Small intestine (tissue), 7 donors: ENCODE measurements around the gene DNAL1. TPM values are rescaled to one million over a fixed set of nuclear protein-coding genes. Genes with fewer than 3 reads are reported as not detected.
A peak's percentile ranks its signal among the peaks of the same experiment; 100 is the strongest.

Source experiments
- DNase-seq, 2 donors: peaks; one replicate each; pipeline versions ENCODE4 v3.0.0 to v3.0.0-alpha.2; 2013
- FAIRE-seq: peaks from 2 replicates; lab custom pipeline; 2012; peaks lifted over from hg19 to GRCh38; lab: Jason Lieb, UNC
- H3K27ac ChIP-seq, 3 donors: one replicate each; pipeline ENCODE4 v1.5.1; 2013; ENCODE audit warnings: low read length in 2 of 3, mild to moderate bottlenecking in 2 of 3, control low read depth in 1 of 3, inconsistent platforms in 1 of 3, low read depth in 1 of 3, moderate library complexity in 1 of 3
- H3K27me3 ChIP-seq, 3 donors: one replicate each; pipeline ENCODE4 v1.6.1; 2013; ENCODE audit warnings: low read length in 3 of 3, inconsistent platforms in 1 of 3; ENCODE audit not compliant: control insufficient read depth in 3 of 3, insufficient read depth in 3 of 3
- H3K36me3 ChIP-seq, 3 donors: one replicate each; pipeline ENCODE4 v1.6.1; 2013; ENCODE audit warnings: low read length in 3 of 3, inconsistent platforms in 1 of 3, low read depth in 1 of 3, mild to moderate bottlenecking in 1 of 3, moderate library complexity in 1 of 3; ENCODE audit not compliant: control insufficient read depth in 3 of 3, insufficient read depth in 2 of 3
- H3K4me1 ChIP-seq, 3 donors: one replicate each; pipeline ENCODE4 v1.6.1; 2013; ENCODE audit warnings: low read length in 2 of 3, inconsistent platforms in 1 of 3, low read depth in 1 of 3, mild to moderate bottlenecking in 1 of 3, moderate library complexity in 1 of 3; ENCODE audit not compliant: control insufficient read depth in 3 of 3, insufficient read depth in 2 of 3
- H3K4me3 ChIP-seq, 3 donors: one replicate each; pipeline ENCODE4 v1.5.1; 2013; ENCODE audit warnings: low read length in 3 of 3, control low read depth in 1 of 3, inconsistent platforms in 1 of 3, low read depth in 1 of 3, mild to moderate bottlenecking in 1 of 3, moderate library complexity in 1 of 3
- H3K9me3 ChIP-seq, 2 donors: one replicate each; pipeline ENCODE4 v1.6.1; 2013; ENCODE audit warnings: low read depth in 1 of 2, low read length in 1 of 2; ENCODE audit not compliant: control insufficient read depth in 2 of 2, insufficient read depth in 1 of 2
- WGBS, 3 donors: extraction: QIAGEN DNeasy Blood & Tissue Kit; methylation state at CpG; one replicate each; pipeline ENCODE4 v1.1.7; 2013; 5-methylcytosine and 5-hydroxymethylcytosine counted together
- polyA plus RNA-seq, 4 donors: library from polyadenylated mRNA; stranded (reverse) in 3 of 4; unstranded in 1 of 4; fragments of 200-250 nt in 3 of 4; fragments of 120-200 nt in 1 of 4; gene quantifications; one replicate each; pipeline versions ENCODE4 v1.2.1 to v1.2.3, GENCODE V29; 2013
- donor health status: healthy with polysubstance abuse.
- donor health status: control.
- donor health status: control.
- donor health status: Bipolar disorder and iron deficiency.
- donor health status: healthy.

The DNAL1 gene
- polyA plus RNA-seq, 4 donors: 0.54 to 5.4 (median 3.0) TPM

DNA sequence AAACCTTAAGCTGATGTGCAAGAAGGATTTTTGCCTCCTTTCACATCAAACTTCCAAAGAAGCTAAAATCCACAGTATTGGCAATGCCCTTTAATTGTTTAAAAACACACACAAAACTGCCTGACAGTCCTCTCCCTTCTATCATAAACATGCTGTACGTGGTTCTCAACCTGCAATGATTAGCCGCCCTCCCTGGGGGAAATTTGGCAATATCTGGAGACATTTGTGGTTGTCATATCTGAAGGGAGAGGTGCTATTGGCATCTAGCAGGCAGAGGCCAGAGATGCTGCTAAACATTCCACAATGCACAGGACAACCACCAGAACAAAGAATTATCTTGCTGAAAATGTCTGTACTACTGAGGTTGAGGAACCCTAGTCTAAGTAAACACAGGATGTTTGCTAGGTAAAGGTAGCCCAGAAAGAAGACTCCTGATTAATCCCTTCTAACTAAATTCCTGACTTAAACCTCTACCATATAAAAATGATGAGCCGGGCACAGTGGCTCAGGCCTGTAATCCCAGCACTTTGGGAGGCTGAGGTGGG is 31.3 kb upstream of the DNAL1 start:
- DNase-seq (no peak), FAIRE-seq (no peak)
- no peaks in the 10 kb centered on the region for H3K27me3 ChIP-seq
- no peak overlapping the region for H3K27ac ChIP-seq
- 77 to 80% (median 77%) methylated on average over 3 of the region's 3 CpGs for WGBS, 3 donors
- peaks cover 0 to 9% of the 10 kb centered on the region in 2 donors for H3K9me3 ChIP-seq
- no peak overlapping the region for H3K4me3 ChIP-seq
- no peaks in the 10 kb centered on the region for H3K4me1 ChIP-seq
- no peaks in the 10 kb centered on the region for H3K36me3 ChIP-seq

DNA sequence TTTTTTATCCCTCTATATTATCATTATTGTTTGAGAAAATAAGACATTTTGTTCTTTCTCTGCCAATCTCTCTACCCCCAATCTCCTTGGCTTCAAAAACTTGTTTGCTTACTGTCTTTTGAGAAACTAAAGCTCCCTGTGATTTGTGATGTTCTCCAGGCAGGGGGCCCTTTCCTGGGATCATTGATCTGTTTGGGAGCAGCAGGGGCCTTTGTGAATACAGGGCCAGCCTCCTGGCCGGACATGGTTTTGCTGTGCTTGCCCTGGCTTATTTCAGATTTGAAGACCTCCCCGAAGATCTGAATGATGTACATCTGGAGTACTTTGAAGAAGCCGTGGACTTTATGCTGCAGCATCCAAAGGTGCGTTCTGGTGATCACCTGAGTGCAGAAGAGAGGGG is 28.0 kb upstream of the DNAL1 start:
- DNase-seq (no peak), FAIRE-seq (no peak)
- H3K9me3 ChIP-seq: no peaks in the 10 kb centered on the region
- H3K4me1 ChIP-seq: no peaks in the 10 kb centered on the region
- no peak overlapping the region for H3K27ac ChIP-seq
- H3K27me3 ChIP-seq: no peaks in the 10 kb centered on the region
- H3K4me3 ChIP-seq: no peak overlapping the region
- no peaks in the 10 kb centered on the region for H3K36me3 ChIP-seq
- 72 to 80% (median 79%) methylated on average over 4 of the region's 4 CpGs for WGBS, 3 donors

DNA sequence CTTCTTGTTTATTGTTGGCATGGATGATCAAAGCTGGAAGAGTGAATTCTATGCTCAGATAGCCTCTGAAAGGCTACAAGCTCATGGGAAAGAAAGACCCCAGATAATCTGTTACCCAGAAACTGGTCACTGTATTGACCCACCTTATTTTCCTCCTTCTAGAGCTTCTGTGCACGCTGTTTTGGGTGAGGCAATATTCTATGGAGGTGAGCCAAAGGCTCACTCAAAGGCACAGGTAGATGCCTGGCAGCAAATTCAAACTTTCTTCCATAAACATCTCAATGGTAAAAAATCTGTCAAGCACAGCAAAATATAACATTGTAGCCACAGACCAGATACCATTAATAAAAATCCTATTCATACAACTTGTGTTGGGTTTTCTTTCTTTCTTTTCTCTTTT is 25.3 kb upstream of the DNAL1 start:
- Histone ChIP-seq H3K27me3 (no peaks in the 10 kb centered on the region), H3K9me3 (no peaks in the 10 kb centered on the region), H3K36me3 (no peaks in the 10 kb centered on the region), H3K27ac (no peak overlapping the region), H3K4me3 (no peak overlapping the region), H3K4me1 (no peaks in the 10 kb centered on the region)
- FAIRE-seq (no peak), DNase-seq (no peak)
- 33 to 93% (median 43%) methylated on average over 1 of the region's 1 CpG for WGBS, 3 donors

DNA sequence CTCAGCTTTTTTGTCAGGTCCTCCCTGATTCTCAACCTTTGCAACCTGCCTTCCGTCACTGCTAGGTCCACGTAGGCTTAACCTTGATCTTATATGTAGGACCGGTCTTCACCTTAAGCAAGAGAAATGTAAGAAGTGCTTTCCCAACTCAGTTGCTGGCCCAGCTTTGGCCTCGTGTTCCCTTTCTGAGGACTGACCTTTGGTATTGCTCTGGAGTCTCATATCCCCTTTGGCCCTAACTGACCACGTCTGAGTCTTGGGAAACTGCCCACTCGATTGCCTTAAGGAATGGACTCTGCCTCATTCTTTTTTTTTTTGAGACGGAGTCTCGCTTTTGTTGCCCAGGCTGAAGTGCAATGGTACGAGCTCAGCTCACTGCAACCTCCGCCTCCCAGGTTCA is 24.5 kb upstream of the DNAL1 start:
- no peak overlapping the region for H3K27ac ChIP-seq
- DNase-seq (peak in 1 of 2 donors; percentile 44), FAIRE-seq (no peak)
- no peaks in the 10 kb centered on the region for H3K36me3 ChIP-seq
- no peak overlapping the region for H3K4me3 ChIP-seq
- 70 to 82% (median 81%) methylated on average over 10 of the region's 10 CpGs for WGBS, 3 donors
- no peaks in the 10 kb centered on the region for H3K9me3 ChIP-seq
- H3K27me3 ChIP-seq: no peaks in the 10 kb centered on the region
- no peaks in the 10 kb centered on the region for H3K4me1 ChIP-seq

DNA sequence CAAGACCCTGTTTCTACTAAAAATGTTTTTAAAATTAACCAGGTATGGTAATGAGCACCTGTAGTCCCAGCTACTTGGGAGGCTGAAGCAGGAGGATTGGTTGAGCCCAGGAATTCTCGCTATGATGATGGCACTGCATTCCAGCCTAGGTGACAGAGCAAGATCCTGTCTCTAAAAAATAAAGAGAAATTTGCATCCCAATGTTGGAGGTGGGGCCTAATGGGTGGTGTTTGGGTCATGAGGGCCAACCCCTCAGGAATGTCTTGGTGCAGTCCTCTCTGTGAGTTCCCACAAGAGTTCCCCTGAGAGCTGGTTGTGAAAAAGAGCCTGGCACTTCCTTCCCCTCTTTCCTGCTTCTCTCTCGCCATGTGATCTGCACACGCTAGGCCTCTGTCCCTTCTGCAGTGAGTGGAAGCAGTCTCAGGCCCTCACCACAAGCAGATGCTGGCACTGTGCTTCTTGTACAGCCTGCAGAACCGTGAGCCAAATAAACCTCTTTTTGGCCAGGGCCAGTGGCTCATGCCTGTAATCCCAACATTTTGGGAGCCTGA is 21.2 kb upstream of the DNAL1 start:
- H3K9me3 ChIP-seq: no peaks in the 10 kb centered on the region
- H3K4me1 ChIP-seq: no peaks in the 10 kb centered on the region
- 90 to 92% (median 92%) methylated on average over 4 of the region's 4 CpGs for WGBS, 3 donors
- H3K4me3 ChIP-seq: no peak overlapping the region
- H3K36me3 ChIP-seq: no peaks in the 10 kb centered on the region
- no peak overlapping the region for H3K27ac ChIP-seq
- DNase-seq (no peak), FAIRE-seq (no peak)
- H3K27me3 ChIP-seq: no peaks in the 10 kb centered on the region

DNA sequence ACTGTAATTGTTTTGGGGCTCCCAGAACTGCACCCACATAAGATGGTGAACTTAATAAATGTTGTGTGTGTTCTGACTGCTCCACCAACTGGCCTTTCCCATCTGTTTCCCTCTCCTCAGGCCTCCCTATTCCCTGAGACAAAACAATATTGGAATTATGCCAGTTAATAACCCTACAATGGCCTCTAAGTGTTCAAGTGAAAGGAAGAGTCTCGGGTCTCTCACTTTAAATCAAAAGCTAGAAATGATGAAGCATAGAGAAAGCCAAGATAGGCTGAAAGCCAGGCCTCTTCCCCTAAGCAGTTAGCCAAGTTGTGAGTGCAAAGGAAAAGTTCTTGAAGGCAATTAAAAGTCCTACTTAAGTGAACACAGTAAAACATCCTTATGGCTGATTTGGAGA is 19.1 kb upstream of the DNAL1 start:
- H3K4me1 ChIP-seq: no peaks in the 10 kb centered on the region
- DNase-seq (no peak), FAIRE-seq (no peak)
- H3K9me3 ChIP-seq: no peaks in the 10 kb centered on the region
- no peak overlapping the region for H3K4me3 ChIP-seq
- 21 to 30% (median 27%) methylated on average over 1 of the region's 1 CpG for WGBS, 3 donors
- H3K36me3 ChIP-seq: no peaks in the 10 kb centered on the region
- H3K27me3 ChIP-seq: no peaks in the 10 kb centered on the region
- no peak overlapping the region for H3K27ac ChIP-seq

DNA sequence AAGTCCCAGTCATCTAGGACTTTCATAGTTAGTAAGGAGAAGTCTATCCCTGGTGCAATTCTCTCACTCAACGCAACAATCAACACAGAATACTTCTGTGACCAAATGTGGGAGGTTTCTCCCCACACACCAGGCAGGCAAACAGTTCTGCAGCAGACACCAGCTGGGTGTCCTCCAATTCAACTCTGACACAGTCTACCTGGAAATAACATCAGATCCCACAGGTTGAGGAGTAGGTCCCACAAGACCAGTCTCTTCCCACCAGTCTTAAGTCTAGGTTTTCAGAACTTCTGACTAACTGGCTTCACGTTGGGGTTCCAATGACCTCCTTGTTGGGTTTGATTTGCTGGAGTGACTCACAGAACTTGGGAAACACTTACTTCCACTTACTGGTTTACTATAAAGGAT is 17.6 kb upstream of the DNAL1 start:
- no peak for DNase-seq

DNA sequence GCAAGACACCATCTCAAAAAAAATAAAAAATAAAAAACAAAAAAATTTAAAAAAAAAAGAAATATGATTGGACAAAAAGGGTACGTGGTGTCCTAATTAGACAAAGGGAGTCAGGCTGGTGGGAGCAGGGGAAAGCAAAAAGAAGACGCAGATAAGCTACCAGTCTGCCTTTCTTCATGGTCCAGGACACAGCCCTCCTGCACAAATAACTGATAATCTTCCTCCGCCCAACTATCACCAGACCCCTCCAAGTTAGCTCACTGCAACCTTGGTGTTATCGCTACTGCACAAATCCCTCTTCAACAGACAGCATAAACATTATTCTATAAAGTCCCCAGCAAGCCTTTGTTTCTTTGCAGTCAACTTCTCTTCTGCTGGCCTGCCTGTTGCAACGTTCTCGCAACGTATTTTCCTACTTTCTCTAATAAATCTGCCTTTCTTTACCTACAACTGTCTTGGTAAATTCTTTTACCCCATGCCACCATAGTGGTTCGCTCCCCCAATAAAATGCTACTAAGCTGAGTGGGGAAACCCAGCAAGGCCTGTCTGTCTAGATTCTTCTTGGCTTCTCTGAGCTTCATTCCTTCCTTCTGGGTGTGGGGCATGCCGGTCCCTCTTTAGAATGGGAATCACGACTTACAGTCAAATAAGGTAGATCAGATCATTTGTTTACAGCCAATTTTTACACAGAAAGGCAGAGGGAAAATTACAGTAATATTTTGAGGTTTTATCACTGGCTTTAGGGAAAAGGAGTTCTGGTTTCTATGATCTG is 14.6 kb upstream of the DNAL1 start:
- Histone ChIP-seq H3K4me3 (no peak overlapping the region), H3K4me1 (peaks cover 0 to 3% (median 0%) of the 10 kb centered on the region in 3 donors), H3K27ac (no peak overlapping the region), H3K27me3 (peaks cover 0 to 5% (median 0%) of the 10 kb centered on the region in 3 donors), H3K9me3 (no peaks in the 10 kb centered on the region), H3K36me3 (no peaks in the 10 kb centered on the region)
- no peak for DNase-seq
- no peak for FAIRE-seq
- WGBS, 3 donors: 89 to 94% (median 90%) methylated on average over 10 of the region's 10 CpGs

More for the DNA sequence above, 17.6 kb upstream of the DNAL1 start:
- Histone ChIP-seq H3K27me3 (no peaks in the 10 kb centered on the region), H3K9me3 (no peaks in the 10 kb centered on the region), H3K36me3 (no peaks in the 10 kb centered on the region), H3K4me3 (no peak overlapping the region), H3K4me1 (no peaks in the 10 kb centered on the region), H3K27ac (no peak overlapping the region)
- 79 to 88% (median 82%) methylated on average over 2 of the region's 2 CpGs for WGBS, 3 donors
- FAIRE-seq: no peak
